ENCODE measurements around the gene SRC.

DNA sequence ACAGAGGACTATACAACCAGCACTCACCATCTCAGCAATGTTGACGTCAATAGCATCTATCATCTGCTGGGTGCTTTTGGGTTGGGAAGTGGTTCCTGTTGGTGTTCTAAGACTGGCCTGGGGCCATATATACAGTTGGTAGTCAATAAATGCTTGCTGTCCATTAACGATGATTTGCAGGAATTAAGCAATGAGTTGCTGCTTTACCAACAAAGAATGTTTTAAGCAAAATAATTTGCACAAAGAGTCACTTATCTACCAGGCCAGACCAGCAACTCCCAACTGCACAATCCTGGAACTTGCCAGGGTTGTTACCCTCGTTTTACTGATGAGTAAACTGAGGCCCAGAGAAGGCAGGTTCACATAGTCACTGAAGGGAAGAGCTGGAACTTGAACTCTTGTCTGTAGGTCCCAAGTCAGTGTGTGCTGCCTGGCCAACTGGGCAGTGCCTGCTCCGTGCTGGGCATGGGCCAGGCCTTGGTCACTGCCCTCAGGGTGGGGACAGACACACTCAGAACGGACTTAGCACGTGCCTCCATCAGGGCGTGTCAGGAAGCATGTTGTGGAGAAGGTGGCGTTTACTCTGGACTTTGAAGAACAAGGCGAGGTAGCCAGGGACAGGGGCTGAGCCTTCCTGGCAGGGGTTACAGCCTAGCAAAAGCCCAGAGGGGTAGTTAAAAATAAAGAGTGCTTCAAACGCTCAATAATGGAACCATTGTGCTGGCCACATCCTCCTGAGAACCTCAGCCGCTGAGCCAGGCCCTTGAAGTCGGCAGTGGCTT, 2.5 kb upstream of the SRC start:
- TF ChIP-seq EZH2 (IDR thresholded peaks at IDR 0.05) (no peak), POLR2AphosphoS5 (IDR thresholded peaks at IDR 0.05; ENCODE audit: borderline replicate concordance, low read depth, low read length) (no peak), FOXP2 (optimal IDR thresholded peaks at IDR 0.05; ENCODE audit: control extremely low read depth, extremely low read length, insufficient read depth) (no peak)
